Tibial artery (tissue), 4 donors: ENCODE results near the gene CLIC3.
A peak's percentile ranks its signal among the peaks of the same experiment; 100 is the strongest.

Experiments
- DNase-seq, 2 donors: peaks; one replicate each; pipeline ENCODE4 v3.0.0-alpha.2; 2019
- H3K27ac ChIP-seq, 2 donors: fragments of 200-600 bp; sonication (generic) in 1 of 2; 1 replicate in 1 of 2; 2 replicates in 1 of 2; pipeline ENCODE4 v1.5.1; 2018 to 2019; ENCODE audit warnings: mild to moderate bottlenecking in 1 of 2
- H3K27me3 ChIP-seq, 2 donors: fragments of 200-600 bp; sonication (generic) in 1 of 2; one replicate each; pipeline versions ENCODE4 v1.5.1 to v1.6.0; 2016 to 2019
- H3K36me3 ChIP-seq, 3 donors: fragments of 200-600 bp; sonication (generic) in 2 of 3; one replicate each; pipeline ENCODE4 v1.5.1; 2016 to 2019; ENCODE audit warnings: mild to moderate bottlenecking in 2 of 3
- H3K4me1 ChIP-seq, 4 donors: fragments of 200-600 bp; sonication (generic) in 2 of 4; 1 replicate in 3 of 4; 2 replicates in 1 of 4; pipeline ENCODE4 v1.5.1; 2016 to 2019
- H3K4me3 ChIP-seq, 2 donors: fragments of 200-600 bp; sonication (generic) in 1 of 2; 1 replicate in 1 of 2; 2 replicates in 1 of 2; pipeline ENCODE4 v1.5.1; 2018 to 2019; ENCODE audit warnings: mild to moderate bottlenecking in 2 of 2
- H3K9me3 ChIP-seq, 3 donors: fragments of 200-600 bp; sonication (generic) in 1 of 3; one replicate each; pipeline ENCODE4 v1.5.1; 2016 to 2019
- CTCF ChIP-seq, 2 experiments: fragments of 200-600 bp in 1 of 2; fragments of 450-650 bp in 1 of 2; IDR thresholded peaks; one replicate each; pipeline ENCODE4 v1.5.1; 2017 to 2019; ENCODE audit warnings: antibody characterized with exemption in 2 of 2, mild to moderate bottlenecking in 1 of 2, moderate library complexity in 1 of 2
- intact Hi-C: fragments of 100-400 bp; cut with DNase I; formaldehyde crosslinking; loops from one replicate; pipeline ENCODE4 v1.15.0; 2023; ENCODE audit warnings: low total_unique reads

CLIC3 gene

DNA sequence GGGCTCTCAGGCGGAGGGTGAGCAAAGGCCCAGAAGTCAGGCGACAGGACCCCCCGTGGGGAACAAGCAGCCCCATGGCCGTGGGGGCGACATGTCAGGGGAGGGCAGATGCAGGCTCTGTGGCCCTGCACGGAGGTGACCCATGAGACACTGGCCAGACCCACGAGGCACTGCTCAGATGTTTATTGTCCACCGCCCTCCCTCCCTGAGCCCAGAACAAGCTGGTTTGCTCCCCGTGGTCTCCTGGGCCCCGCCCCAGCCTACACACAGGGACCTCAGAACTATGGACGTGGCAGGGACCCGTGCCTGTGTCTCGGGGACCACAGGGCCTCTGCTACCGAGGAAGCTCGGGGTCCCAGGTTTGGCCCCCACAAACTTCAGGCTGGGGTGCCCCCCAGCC is 33.6 kb upstream of the CLIC3 start:
- peaks cover 0 to 45% (median 31%) of the 10 kb centered on the region in 4 donors for H3K4me1 ChIP-seq
- TF ChIP-seq CTCF (IDR thresholded peaks at IDR 0.05), result no peak
- intact Hi-C loops, result no loop called here
- H3K27ac ChIP-seq, result no peak overlapping the region
- no peaks in the 10 kb centered on the region for H3K9me3 ChIP-seq
- DNase-seq, result no peak
- no peaks in the 10 kb centered on the region for H3K36me3 ChIP-seq
- H3K4me3 ChIP-seq, result no peak overlapping the region
- peaks cover 0 to 8% of the 10 kb centered on the region in 2 donors for H3K27me3 ChIP-seq

- peaks cover 0 to under 1% of the 10 kb centered on the region in 2 donors for H3K27me3 ChIP-seq
- H3K4me3 ChIP-seq, result peak overlapping the region; percentile 57 to 60
- peak; percentile 75 to 85 for TF ChIP-seq CTCF (IDR thresholded peaks at IDR 0.05)
- peak; percentile 68 to 82 for DNase-seq
- H3K36me3 ChIP-seq, result no peaks in the 10 kb centered on the region
- no peaks in the 10 kb centered on the region for H3K9me3 ChIP-seq
- intact Hi-C loops, result loop anchor here (5.0 kb wide), 2 partner anchors 77 to 187 kb away; partner anchors contain the start of genes AJM1 and LCN12
- H3K27ac ChIP-seq, result no peak overlapping the region
- H3K4me1 ChIP-seq, result peaks cover 0 to 38% (median 28%) of the 10 kb centered on the region in 4 donors
Measured at GRCh38 chr9:137029058-137029936, 32.9 kb upstream of the CLIC3 start.

- intact Hi-C loops, result loop anchor here (5.0 kb wide), 2 partner anchors 76 to 186 kb away; partner anchors contain the start of genes AJM1 and LCN12
- Histone ChIP-seq H3K4me1 (peaks cover 0 to 38% (median 28%) of the 10 kb centered on the region in 4 donors), H3K4me3 (peak overlapping the region; percentile 57 to 60), H3K27ac (peak overlapping the region; percentile 46 to 73), H3K9me3 (no peaks in the 10 kb centered on the region), H3K36me3 (no peaks in the 10 kb centered on the region), H3K27me3 (no peaks in the 10 kb centered on the region)
- TF ChIP-seq CTCF (IDR thresholded peaks at IDR 0.05), result peak; percentile 16 to 59
- peak; percentile 47 to 79 for DNase-seq
Measured at GRCh38 chr9:137028263-137029057, 32.1 kb upstream of the CLIC3 start.

GRCh38 chr9:137027369-137028262 is 31.2 kb upstream of the CLIC3 start, which contains the start of gene ABCA2:
Gene ABCA2, minus strand, starts transcription at chr9:137028237. Its CDS starts 97 bp downstream, at chr9:137028140.
- Histone ChIP-seq H3K4me1 (peaks cover 0 to 38% (median 28%) of the 10 kb centered on the region in 4 donors), H3K9me3 (no peaks in the 10 kb centered on the region), H3K4me3 (peak within 1 kb of the TSS; percentile 57 to 60), H3K27ac (peak within 1 kb of the TSS; percentile 46 to 73), H3K36me3 (no peaks in the 10 kb centered on the region), H3K27me3 (no peaks in the 10 kb centered on the region)
- TF ChIP-seq CTCF (IDR thresholded peaks at IDR 0.05), result no peak
- no peak for DNase-seq
- intact Hi-C loops, result loop anchor here (5.0 kb wide), 2 partner anchors 75 to 185 kb away; partner anchors contain the start of genes AJM1 and LCN12
